Fibroblast of gingiva (primary cell): Measurements from ENCODE around the gene ZNF761.
"Not testable (repeated sequence)": the region's sequence is repeated elsewhere in the genome, so short reads cannot be mapped to it uniquely, and the experiment has no call there.

Experiments used
- DNase-seq: peaks from one replicate; pipeline ENCODE4 v3.0.0-alpha.2; 2011; ENCODE audit warnings: low read depth

The ZNF761 gene

GRCh38 chr19:53431399-53432087 lies at the start of gene ZNF761:
TSS of gene ZNF761 (plus strand) at chr19:53431984. CDS start at chr19:53447269, 15,285 bp downstream.
- peak; percentile 84 for DNase-seq

- DNase-seq = no peak
Observed at GRCh38 chr19:53388168-53388567, 43.6 kb upstream of the ZNF761 start.

- no peak for DNase-seq
Observed at GRCh38 chr19:53388904-53389303, 42.9 kb upstream of the ZNF761 start.

GRCh38 chr19:53389571-53389970 lies 42.2 kb upstream of the ZNF761 start:
- DNase-seq = no peak

- no peak for DNase-seq
Observed at GRCh38 chr19:53389978-53390377, 41.8 kb upstream of the ZNF761 start.

- DNase-seq = peak; percentile 46
Observed at GRCh38 chr19:53394522-53394973, 37.2 kb upstream of the ZNF761 start.

- DNase-seq = peak; percentile 89
Observed at GRCh38 chr19:53394974-53395839, 36.6 kb upstream of the ZNF761 start, which contains the start of gene ZNF765. TSS of gene ZNF765 (plus strand) at chr19:53395149. CDS start at chr19:53398016, 2,867 bp downstream.

- not testable (repeated sequence) for DNase-seq
Observed at GRCh38 chr19:53395840-53396524, 35.8 kb upstream of the ZNF761 start.

GRCh38 chr19:53396525-53396868 lies 35.3 kb upstream of the ZNF761 start:
- DNase-seq = no peak

GRCh38 chr19:53397918-53398317 lies 33.9 kb upstream of the ZNF761 start:
- not testable (repeated sequence) for DNase-seq

- no peak for DNase-seq
Observed at GRCh38 chr19:53409505-53410204, 22.1 kb upstream of the ZNF761 start.

GRCh38 chr19:53420520-53421315 lies 11.1 kb upstream of the ZNF761 start:
- not testable (repeated sequence) for DNase-seq

GRCh38 chr19:53422551-53422950 lies 9.2 kb upstream of the ZNF761 start:
- DNase-seq = no peak

- DNase-seq = not testable (repeated sequence)
Observed at GRCh38 chr19:53423074-53423473, 8.7 kb upstream of the ZNF761 start.

- not testable (repeated sequence) for DNase-seq
Observed at GRCh38 chr19:53423680-53424079, 8.1 kb upstream of the ZNF761 start.

- peak; percentile 46 for DNase-seq
Observed at GRCh38 chr19:53424968-53425597, 6.7 kb upstream of the ZNF761 start.

- peak; percentile 20 for DNase-seq
Observed at GRCh38 chr19:53432088-53432661, 391 bp downstream of the ZNF761 start.

- not testable (repeated sequence) for DNase-seq
Observed at GRCh38 chr19:53443809-53444208, 12.0 kb downstream of the ZNF761 start.

- DNase-seq = not testable (repeated sequence)
Observed at GRCh38 chr19:53447196-53447595, 15.4 kb downstream of the ZNF761 start.

GRCh38 chr19:53455828-53456227 lies 24.0 kb downstream of the ZNF761 start:
- DNase-seq = no peak
